Measurements from ENCODE around the gene SLC66A1.
A peak's percentile ranks its signal among the peaks of the same experiment; 100 is the strongest.

Gene SLC66A1

GRCh38 chr1:19370453-19371170, 58.5 kb downstream of the SLC66A1 start:
- no peak for DNase-seq (ENCODE audit: low read depth)
- no peak overlapping the region for H3K4me3 ChIP-seq (replicated peaks; ENCODE audit: low read depth, low read length)

DNA sequence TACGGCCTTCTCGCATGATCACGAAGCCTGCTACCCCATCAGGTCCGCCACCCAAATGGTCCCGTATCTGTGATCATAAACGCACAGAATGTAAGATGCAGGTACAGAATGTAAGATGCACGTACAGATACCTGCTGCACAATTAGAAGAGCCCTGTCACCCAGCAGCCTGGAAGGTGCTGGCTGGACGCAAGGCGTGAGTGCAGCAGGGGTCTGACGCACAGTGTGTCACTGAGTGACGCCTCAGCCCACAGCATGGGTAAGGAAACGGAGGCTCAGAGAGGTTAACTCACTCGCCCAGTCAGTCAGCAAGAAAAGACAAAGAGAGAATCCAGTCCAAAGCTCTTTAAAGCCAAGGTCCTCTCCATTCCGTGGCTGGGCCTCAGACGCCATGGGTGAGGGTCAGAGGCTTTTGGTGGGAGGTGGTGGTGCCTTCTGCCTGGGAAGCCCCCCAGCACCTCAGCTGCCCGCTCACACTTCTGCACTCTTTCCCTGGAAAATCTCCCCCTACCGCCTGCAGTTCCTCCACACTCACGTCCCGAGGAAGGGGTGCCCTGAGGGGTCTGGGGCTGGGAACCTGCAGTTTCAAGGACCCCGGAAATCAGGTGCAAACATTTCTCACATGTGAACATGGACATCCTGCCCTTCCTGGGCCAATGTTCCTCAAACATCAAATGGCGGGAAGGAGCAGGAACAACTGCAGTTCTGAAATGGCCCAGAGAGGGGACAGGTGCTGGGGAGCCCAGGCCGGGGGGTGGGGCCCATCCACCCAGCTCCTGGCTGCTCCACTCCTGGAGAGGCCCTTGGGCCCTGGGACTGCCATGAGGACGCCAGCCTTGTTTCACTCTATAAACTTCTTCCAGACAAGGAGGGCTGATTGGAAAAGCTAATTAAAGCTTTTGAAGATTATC, 59.4 kb downstream of the SLC66A1 start:
- no peak for DNase-seq (ENCODE audit: low read depth)
- no peak for TF ChIP-seq CTCF (IDR thresholded peaks at IDR 0.05; ENCODE audit: low read length, missing control alignments)
- H3K4me3 ChIP-seq (replicated peaks; ENCODE audit: low read depth, low read length) = no peak overlapping the region

More at GRCh38 chr1:19370453-19371170, 58.5 kb downstream of the SLC66A1 start:
- TF ChIP-seq CTCF (IDR thresholded peaks at IDR 0.05; ENCODE audit: low read length, missing control alignments) = no peak

GRCh38 chr1:19372136-19372514, 60.0 kb downstream of the SLC66A1 start:
- H3K4me3 ChIP-seq (replicated peaks; ENCODE audit: low read depth, low read length) = no peak overlapping the region
- no peak for DNase-seq (ENCODE audit: low read depth)
- TF ChIP-seq CTCF (IDR thresholded peaks at IDR 0.05; ENCODE audit: low read length, missing control alignments) = no peak

DNA sequence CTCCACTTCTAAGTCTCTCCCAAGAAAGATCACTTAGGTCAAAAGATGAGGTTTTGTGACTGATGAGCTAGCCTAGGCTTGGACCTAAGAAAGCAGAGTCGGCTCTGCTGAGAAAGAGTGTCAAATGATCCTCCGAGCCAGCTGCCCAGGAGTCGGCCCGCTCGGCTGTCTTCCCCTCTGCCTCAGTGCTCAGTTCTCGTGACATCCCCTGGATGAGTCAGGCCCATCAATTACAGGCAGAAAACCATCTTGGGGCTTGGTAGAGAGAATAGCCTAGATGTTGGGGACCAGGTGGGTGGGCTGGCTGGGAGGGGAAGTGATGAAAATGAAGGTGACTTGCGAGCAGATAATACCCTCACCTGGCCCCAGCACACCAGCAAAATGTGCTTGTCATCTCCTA, 60.5 kb downstream of the SLC66A1 start:
- no peak for DNase-seq (ENCODE audit: low read depth)
- no peak for TF ChIP-seq CTCF (IDR thresholded peaks at IDR 0.05; ENCODE audit: low read length, missing control alignments)
- no peak overlapping the region for H3K4me3 ChIP-seq (replicated peaks; ENCODE audit: low read depth, low read length)

DNA sequence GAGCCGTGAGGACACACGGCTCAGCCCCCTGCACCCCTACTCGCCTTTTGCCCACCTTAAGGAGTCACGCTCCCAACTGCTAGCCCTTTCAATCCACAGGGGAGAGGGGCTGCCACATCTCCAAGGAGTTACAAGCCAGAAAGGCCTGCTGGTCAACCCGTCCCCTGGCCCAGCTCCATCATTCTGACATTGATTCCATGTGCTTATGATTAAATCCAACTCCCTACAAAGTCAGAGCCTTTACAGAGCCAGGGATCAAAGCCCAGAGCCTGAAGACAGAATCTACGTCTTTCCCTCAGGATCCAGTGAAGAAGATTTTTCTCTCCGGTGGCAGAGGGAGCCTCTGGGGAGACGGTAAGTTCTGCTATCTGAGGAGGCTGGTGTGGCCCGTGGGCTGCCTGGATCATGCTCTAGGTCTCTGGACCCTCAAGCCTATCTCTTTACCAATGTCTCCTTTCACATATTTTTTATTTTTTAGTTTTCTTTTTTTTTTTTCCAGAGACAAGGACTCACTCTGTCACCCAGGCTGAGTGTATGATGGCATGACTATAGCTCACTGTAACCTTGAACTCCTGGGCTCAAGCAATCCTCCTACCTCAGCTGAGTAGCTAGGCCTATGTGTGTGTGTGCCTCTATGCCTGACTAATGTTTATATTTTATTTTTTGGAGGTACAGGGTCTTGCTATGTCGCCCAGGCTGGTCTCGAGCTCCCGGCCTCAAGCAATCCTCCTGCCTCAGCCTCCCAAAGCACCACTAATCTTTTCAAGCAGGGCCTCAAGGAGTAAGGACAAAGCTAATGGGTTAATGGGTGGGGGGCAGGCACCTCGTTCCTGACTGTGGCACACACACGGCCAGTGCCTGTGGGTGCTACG, 61.3 kb downstream of the SLC66A1 start:
- TF ChIP-seq CTCF (IDR thresholded peaks at IDR 0.05; ENCODE audit: low read length, missing control alignments) = no peak
- DNase-seq (ENCODE audit: low read depth) = no peak

DNA sequence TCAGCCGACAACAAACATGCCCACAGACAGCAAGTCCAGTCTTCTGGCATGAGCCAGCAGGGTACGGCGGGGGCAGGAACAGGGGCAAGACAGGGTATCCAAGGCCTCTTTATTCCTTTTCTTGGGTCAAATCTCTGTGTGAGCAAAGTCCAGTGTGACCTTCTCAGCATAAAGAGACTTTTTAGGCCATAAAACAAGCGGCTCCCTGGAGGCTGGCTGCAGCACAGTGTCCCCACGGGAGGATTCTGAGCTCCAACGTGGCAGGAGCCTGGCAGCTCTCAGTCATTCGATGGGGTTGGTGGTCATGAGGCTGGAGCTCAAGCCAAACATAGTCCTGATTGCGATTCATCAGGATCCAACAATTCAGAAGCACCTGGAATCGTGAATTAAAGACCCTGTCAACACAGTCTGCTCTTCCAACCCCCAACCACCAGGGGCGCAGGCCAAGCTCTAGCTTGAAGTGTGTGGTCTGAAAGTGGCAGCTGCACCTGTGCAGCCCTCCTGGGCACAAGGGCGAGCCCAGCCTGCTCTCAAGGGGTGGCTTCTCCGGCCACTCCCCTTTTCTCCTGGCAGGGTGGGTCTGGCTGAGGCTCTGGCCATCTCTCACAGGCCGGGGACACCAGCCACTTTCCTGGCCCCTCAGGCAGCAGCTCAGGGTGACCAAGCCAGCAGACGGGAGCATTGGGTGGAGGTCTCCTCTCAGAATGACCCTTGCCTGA, 62.1 kb downstream of the SLC66A1 start:
- H3K4me3 ChIP-seq (replicated peaks; ENCODE audit: low read depth, low read length) = no peak overlapping the region
- DNase-seq (ENCODE audit: low read depth) = no peak
- peak; percentile 53 for TF ChIP-seq CTCF (IDR thresholded peaks at IDR 0.05; ENCODE audit: low read length, missing control alignments)

More for the DNA sequence above, 61.3 kb downstream of the SLC66A1 start:
- no peak overlapping the region for H3K4me3 ChIP-seq (replicated peaks; ENCODE audit: low read depth, low read length)

Data from fibroblast of pulmonary artery (primary cell).